GM19438 (cell line): ENCODE results near the gene STK16.
"Not testable (repeated sequence)": the region's sequence is repeated elsewhere in the genome, so short reads cannot be mapped to it uniquely, and the experiment has no call there.

Experiments used
- ATAC-seq: cut with Tn5 transposase; IDR thresholded peaks from one replicate; pipeline ENCODE4 v1.9.1; 2021; ENCODE audit warnings: low read depth; ENCODE audit not compliant: unreplicated experiment

Gene STK16

DNA sequence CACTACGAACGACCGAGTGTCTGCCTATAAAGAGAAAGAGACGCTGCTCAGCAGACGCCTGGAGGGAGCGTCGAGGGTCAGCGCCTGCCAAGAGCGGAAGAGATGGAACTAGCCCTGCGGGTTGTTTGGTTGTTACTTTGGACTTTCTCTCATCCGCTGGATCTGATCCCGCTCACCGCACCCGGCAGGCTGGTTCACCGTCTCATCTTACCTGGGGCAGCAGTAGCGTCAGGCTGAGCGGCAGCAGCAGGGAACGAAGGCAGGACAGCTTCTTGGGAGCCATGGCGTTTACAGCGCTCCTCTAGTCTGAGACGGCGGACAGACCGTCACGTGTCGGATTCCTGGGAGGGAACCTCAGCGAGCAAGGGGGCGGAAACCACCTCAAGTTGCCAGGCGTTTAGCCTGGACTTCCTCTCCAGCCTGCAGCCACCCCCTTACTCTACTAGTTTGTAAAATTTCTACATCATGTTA, 2.0 kb upstream of the STK16 start:
- ATAC-seq, result no peak

- no peak for ATAC-seq
Measured at GRCh38 chr2:219244789-219245147, 511 bp upstream of the STK16 start.

DNA sequence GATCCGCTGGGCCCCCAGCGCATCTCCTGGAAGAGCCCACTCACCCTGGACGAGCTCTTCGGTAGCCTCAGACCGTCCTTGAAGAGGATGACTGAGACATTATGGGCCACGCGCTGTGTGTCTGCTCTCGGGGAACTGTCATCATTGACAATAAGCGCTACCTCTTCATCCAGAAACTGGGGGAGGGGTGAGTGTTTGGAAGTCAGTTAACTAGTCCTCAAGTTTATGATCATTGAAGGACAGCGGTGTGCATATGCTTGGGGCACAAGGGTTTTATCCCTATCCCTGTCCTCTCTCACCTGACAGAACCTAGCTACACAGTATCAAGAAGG, 586 bp downstream of the STK16 start:
- no peak for ATAC-seq

- ATAC-seq, result no peak
Measured at GRCh38 chr2:219246559-219246958, 1.3 kb downstream of the STK16 start.

- ATAC-seq, result no peak
Measured at GRCh38 chr2:219247678-219248642, 2.7 kb downstream of the STK16 start.

GRCh38 chr2:219248845-219249202, 3.5 kb downstream of the STK16 start:
- ATAC-seq, result no peak

DNA sequence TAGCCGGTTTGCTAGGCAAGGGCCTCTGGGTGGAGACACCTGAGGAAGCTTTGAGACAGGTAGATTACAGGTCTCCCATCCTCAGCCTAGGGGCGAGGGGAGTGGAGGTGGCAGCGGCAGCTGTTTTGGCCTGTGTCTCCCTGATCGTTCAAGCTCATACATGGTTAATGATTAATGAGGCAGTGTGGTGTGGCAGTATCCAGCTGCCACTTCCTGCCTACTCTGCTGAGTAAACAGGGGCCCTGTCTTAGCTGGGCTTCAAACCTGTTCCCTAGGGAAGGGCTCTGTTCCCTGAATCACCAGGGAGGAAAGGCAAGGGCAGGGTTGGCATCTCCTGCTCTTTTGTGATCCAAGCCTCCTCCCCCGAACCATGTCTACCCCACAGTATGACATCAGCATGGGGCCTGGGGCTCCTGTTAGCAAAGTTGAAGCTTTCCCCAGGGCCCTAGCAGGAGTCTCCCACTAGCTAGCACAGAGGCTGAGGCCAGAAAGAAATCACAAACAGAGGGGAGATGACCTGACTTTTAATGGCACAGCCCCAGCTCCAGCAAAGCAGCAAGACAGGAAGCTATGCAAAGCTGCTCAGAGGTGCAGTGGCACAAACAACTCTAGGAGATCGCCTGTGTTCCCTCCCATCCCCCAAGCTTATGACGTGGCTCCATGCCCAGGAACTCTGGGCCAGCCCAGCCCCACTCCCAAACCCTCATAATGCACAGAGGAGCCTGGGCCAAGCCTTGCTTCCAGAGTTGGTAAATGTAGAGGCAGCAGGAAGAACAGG, 4.1 kb downstream of the STK16 start:
- peak; percentile 49 for ATAC-seq

- ATAC-seq, result no peak
Measured at GRCh38 chr2:219250049-219250781, 4.9 kb downstream of the STK16 start.

- ATAC-seq, result no peak
Measured at GRCh38 chr2:219251656-219252055, 6.4 kb downstream of the STK16 start.

DNA sequence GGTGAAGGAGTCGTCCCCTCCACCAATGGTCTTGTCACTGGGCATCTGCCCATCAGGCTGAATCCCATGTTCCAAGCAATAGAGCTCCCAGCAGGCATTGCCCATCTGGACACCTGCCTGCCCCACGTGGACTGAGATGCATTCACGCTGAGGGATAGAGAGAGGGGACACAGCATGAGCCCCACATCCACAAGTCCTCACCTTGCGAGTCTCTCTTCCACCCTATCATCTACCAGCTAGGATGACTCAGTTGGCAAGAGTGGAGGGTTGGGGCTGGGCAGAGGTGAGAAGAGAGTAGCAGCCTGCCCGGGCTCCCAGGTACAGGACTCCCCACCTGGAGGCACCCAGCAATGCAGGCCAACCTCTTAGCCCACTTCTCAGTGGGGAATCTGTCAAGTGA, 6.8 kb downstream of the STK16 start:
- no peak for ATAC-seq

GRCh38 chr2:219252570-219252899, 7.3 kb downstream of the STK16 start:
- ATAC-seq, result no peak

- peak; percentile 14 for ATAC-seq
Measured at GRCh38 chr2:219252900-219253752, 7.8 kb downstream of the STK16 start, which contains the start of gene TUBA4B. Gene TUBA4B, plus strand, starts transcription at chr2:219253243. Its CDS starts 165 bp downstream, at chr2:219253408.

DNA sequence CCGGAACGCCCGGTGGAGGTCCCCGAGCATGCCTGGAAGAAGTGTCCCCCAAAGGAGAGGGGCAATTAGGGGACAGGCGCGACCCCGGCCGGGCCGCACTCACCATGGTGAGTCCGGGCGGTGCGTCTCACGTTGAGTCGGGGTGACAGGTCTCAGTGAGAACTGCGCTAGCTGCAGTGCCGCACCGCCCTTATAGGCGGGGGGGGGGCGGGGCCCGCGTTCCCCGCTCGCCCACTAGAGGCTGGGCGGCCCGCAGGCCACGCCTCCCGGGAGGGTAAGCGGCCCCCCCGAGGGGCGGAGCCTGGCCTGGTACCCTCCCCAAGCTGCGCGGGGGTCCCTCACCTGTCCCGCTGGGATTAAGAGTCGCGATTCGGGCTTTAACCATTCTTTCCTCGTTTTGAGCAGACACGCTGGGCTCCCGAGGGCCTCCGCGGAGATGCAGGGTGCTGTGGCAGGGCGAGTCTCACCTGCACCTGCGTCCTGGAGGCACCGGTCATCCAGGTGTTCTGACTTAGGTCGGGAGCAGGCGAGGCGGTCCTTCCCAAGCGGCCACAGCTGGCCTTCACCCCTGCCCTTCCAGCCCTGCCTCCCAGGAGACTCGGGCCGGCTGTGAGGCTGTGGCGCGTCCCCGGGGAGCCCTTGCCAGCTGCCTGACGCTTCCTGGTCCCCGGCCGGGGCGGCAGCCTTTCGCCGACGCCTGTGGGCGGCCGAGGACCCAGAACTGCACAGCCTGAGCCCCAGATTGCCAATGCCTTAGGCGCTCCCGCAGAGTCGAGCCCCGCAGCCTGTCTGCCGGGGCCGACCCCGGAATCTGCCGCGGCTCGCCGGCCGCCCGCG, 8.7 kb downstream of the STK16 start, which contains the start of gene TUBA4A:
TUBA4A (minus strand) TSS at position 166 of the 837 bp plus-strand sequence; CDS start at position 106, 60 bp downstream.
- peak; percentile 36 for ATAC-seq

DNA sequence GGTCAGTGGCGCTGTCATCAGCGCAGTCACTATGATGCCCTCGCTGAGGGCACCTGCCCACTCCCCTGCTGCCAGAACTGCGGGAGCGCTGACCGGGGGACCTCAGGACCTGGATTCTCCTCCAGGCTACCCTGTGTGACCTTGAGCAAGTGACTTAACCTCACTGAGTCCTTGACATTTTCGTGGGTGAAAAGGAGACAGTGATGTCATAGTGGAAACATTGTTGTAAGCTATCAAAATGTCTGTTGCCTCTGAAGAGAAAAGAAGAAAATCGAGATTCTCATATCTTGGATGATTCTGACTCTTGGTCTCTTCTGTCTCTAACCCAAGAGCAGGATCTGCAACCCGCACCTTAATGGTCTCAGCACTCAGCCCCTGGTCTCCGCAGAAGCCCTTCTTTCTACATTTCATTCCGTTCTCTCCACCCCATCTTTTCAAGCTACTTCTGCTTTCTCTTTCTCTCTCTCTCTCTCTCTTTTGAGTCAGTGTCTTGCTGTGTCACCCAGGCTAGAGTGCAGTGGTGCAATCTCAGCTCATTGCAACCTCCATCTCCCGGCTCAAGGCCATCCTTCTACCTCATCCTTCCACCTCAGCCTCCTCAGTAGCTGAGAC, 9.4 kb downstream of the STK16 start:
- ATAC-seq, result peak; percentile 28

GRCh38 chr2:219258942-219259341, 13.7 kb downstream of the STK16 start:
- ATAC-seq, result not testable (repeated sequence)

DNA sequence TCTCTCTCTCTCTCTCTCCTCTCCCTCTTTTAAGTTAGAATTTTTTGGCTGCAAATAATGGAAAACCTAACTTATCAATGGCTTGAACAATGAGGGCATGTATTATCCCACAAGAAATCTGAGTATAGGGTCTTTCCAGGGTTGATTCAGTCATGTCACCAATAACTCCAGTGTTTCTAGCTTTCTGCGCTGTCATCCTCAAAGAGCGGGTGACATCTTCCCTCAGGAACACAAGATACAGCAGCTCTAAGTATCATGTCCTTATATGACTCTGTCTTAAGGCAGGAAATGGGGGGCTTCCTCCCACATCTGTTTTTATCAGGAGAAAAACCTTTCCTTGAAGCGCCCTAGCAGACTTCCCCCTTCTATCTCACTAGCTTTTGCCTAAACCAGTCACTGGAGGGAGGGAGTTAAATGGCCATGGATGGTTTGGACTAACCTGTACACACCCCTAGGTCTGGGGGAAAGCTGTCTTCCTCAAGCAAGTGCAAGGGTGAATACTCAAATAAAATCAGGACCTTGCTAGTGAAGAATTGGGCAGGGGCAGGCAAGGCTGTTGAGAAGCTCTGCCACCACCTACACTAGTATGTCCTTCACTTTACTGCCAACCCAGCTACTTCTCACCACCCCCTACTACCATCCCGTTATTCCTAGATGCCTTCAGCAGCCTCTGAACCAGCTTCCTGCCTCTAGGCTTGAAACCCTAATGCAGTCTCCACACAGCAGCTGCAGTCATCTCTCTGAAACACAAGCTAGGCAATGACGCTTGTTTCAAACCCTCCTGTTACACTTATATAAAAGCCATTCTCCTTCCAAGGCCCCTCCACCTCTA, 16.0 kb downstream of the STK16 start:
- ATAC-seq, result no peak

DNA sequence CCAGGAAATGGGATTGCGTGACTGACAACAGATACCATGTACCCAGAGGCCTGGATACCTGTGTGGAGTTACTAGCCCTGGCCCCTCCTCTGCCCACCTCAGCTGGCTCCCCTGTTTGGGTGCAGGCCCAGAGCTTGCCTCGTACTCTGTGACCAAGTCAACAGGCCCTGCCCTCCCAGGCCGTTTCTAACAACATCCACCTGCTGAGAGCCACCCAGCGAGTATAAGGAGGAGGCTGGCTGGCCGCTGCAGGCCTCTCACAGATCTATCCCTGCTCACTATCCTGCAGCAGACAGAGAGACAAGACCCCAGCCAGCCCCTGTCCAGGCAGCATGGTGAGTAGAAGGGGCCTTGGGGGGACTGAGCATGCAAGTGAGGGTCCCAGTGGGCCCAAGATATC, 21.0 kb downstream of the STK16 start:
- no peak for ATAC-seq

GRCh38 chr2:219266886-219267285, 21.6 kb downstream of the STK16 start:
- no peak for ATAC-seq
